Fibroblast of skin of back (primary cell): ENCODE measurements around the gene PCK1.

Experiments
- DNase-seq: peaks from one replicate; pipeline ENCODE4 v3.0.0-alpha.2; 2013

The PCK1 gene

DNA sequence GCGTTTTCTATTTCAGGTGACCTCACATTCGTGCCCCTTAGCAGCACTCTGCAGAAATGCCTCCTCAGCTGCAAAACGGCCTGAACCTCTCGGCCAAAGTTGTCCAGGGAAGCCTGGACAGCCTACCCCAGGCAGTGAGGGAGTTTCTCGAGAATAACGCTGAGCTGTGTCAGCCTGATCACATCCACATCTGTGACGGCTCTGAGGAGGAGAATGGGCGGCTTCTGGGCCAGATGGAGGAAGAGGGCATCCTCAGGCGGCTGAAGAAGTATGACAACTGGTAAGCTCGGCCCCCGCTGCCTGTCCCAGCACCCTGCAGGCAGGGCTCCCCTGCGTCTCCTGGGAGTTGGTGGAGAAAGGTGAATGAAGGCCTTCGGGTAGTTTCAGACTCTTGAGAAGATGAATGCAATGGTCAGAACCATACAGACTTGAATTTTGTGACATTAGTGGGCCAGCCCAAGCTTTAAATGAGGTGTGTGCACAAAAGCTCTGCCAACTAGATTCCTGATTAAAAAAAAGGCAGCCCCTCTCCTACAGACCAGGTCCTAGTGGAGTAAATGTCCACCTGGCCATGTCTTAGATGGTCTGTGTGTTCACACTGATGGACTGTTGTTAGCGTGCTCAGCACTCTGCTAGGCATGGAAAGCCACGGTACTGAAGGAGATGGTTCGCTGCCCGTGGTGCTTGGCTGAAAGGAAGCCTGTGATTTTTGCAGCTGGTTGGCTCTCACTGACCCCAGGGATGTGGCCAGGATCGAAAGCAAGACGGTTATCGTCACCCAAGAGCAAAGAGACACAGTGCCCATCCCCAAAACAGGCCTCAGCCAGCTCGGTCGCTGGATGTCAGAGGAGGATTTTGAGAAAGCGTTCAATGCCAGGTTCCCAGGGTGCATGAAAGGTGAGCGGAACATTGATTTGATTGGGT is 708 bp downstream of the PCK1 start:
- no peak for DNase-seq

DNA sequence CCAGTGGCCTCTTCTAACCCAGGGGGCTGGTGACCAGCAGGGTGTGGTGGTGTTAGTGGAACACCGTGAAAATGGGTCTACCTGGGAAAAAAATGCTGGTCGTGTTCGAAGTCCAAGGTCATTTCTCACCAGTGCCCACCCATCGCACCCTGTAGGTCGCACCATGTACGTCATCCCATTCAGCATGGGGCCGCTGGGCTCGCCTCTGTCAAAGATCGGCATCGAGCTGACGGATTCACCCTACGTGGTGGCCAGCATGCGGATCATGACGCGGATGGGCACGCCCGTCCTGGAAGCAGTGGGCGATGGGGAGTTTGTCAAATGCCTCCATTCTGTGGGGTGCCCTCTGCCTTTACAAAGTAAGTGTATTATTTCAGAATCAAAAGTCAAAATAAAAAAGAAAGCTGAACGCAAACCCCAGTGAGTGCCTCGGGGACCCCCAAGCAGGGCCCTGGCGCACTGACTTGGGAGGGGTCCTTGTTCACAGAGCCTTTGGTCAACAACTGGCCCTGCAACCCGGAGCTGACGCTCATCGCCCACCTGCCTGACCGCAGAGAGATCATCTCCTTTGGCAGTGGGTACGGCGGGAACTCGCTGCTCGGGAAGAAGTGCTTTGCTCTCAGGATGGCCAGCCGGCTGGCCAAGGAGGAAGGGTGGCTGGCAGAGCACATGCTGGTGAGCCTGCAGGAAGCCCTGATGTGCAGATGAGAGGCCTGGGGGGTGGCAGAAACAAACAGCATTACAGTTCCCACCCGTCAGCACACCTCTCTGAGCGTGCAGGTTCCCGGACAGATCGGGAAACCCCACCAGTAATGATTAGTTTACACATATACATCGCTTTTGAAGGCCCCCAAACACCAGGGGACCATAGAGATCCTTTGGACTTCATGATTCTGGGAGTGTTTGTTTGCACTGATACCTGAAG is 1.9 kb downstream of the PCK1 start:
- DNase-seq, result no peak

DNA sequence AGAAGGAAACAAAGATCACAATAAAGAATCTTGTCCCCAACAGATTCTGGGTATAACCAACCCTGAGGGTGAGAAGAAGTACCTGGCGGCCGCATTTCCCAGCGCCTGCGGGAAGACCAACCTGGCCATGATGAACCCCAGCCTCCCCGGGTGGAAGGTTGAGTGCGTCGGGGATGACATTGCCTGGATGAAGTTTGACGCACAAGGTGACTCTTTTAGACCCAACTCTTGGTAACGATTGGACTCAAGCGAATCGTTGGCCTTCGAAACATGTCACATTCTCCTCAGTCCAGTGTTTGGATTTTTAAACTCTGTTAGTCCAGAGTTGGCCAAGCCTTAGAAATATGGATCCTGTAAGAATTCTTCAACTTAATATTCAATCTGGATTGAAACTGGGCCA is 2.6 kb downstream of the PCK1 start:
- no peak for DNase-seq

DNA sequence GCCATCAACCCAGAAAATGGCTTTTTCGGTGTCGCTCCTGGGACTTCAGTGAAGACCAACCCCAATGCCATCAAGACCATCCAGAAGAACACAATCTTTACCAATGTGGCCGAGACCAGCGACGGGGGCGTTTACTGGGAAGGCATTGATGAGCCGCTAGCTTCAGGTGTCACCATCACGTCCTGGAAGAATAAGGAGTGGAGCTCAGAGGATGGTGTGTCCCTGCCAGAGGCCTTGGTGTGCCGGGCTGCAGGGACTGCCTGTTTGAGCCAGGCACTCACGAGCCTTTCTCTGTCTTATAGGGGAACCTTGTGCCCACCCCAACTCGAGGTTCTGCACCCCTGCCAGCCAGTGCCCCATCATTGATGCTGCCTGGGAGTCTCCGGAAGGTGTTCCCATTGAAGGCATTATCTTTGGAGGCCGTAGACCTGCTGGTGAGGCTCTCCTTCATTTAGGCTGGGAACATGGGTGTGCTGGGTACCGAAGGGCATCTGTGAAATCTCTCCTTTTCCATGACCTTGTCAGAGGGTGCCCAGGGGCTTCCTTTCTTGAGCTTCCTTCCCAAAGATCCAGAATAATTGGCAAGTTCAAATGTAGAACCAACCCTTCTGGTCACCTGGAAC is 3.4 kb downstream of the PCK1 start:
- no peak for DNase-seq

DNA sequence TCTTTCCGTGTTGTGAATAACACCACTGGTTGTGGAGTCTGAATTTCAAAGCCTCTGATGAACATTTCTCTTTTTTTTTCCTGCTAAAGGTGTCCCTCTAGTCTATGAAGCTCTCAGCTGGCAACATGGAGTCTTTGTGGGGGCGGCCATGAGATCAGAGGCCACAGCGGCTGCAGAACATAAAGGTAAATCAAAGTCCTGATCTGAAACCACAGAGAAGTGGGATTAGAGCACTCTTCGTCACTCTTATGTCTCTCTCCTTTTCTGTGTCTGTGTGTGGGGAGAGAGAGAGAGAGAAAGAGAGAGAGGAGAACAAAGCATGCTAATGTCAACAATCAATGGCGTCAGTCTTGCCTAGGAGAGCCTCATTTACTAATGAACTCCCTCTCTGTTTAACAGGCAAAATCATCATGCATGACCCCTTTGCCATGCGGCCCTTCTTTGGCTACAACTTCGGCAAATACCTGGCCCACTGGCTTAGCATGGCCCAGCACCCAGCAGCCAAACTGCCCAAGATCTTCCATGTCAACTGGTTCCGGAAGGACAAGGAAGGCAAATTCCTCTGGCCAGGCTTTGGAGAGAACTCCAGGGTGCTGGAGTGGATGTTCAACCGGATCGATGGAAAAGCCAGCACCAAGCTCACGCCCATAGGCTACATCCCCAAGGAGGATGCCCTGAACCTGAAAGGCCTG is 4.2 kb downstream of the PCK1 start:
- DNase-seq, result no peak

DNA sequence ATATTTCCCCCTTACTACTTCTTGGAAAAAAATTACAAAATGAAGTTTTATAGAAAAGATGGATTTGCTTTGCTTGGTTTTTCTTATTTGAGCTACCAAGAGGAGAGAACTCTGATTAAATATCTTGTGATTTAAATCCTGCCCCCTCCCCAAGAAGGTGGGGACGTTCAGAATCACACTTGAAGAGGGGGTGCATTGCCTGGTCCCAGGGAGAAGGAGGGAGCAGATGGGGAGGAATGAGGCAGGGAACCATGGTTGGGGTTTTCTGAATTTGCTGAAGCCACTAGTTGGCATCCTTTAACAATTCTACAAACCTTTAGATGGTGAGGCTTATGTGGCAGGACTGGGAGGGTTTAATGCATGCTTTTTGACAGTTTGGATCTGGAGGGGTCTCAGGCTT is 5.5 kb downstream of the PCK1 start:
- DNase-seq, result no peak

DNA sequence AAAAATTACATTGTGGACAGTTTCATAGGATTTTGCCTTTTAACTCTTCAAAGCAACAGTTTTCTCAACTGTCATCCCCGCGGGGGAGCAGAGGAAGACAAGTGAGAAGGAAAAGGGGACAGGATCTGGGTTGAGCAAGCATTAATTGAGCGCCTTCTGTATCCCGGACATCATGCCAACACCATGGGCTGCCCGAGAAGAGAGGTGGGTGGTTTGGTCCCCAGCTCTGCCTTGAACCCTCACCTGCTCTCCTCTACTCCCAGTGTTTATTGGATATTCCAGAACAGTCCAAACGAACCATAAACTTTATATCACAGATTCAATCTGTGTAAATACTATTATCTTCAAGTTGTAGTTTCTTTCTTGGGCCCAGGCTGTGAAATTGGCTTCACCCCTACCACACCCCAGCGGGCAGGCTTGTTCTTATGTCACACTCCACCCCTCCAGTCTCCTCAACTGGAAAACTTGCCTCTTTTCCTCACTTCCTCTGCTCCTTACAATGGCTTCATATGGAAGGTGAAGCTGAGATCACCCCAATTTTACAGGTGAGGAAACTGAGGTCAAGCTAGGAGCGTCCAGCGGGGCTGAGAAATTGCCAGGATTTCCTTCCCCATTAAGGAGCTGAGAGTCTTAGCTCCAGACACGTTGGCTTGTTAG is 6.0 kb downstream of the PCK1 start:
- no peak for DNase-seq

DNA sequence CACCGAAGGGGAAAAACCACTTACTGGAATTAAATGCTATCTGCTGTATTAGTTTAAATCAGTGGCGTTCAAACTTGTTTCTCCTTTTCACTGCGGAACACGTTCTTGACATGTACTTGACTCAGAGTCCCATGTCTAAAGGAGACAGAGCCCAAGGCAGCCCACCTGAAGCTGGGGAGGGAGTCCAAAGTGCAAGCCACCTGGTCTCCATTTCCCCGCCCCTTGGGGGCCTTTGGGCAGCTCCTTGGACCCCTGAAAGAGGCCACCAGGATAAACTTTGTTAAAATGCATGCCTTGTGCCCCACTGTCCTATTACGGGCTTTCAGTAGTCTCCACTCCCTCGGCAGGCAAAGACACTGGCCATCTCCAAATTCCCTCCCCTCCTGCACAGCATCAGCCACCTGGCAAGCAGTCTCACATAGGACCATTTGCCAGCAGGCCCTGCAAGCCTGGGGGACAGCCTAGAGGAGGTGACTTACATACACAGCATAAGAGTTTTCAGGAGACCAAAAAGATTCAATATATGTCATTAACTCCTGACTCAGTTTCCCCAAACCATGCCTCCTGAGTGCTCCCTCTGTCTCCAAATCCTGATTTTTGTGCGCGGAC is 6.7 kb downstream of the PCK1 start:
- no peak for DNase-seq

DNA sequence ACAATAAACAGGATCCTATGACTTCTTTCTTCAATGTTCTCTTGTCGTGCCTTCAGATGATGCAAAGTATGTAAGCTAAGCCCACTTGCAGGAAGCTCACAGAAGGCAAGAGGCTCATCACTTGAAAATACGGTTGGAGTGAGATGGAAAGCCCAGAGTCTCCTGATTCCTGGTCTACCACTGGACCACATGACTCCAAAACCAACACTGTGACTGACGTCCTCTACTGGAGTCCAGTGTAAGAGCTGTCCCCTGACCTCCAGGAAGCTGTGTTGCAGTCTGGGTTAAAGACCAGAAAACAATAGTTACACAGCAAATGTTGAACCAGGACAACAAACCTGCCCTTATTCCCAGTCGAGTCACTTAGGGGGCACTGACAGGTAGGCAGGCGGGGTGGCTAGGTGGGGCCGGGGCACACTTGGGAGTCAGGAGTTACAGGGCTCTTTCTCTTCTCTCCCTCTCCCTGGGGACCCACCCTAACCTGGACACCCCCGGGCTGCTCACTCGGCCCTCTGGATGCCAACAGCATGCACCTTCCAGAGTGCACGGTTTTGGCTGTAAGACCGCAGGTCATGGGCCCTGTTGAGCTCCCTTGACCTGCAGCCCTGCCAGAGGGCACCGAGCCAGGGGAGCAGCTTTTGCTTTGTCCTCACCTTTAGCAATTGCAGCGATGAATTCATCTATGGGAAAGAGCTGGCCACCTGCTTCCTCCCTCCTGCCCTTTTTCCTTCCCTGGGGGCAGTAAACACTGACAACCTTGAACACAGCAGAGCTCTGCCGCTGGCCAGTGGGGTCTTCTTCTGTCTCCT is 7.4 kb downstream of the PCK1 start:
- DNase-seq, result no peak

DNA sequence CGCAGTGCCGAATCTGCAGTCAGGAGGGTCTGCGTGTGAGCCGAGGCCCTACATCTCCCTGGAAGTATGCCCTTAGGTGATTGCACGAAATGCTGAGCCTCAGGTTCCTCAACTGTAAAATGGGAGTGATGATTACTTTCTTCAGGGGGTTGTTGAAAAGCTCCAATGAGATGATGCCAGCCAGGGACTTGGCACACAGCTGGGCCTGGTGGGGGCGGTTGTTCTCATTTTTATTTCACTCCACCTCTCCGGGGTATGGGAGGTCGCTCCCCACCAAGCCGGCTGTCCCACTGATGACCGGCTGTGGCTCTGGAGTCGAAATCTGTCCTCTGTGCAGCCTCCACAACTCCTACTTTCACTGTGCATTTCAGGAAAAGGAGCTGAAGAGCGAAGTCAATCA is 8.1 kb downstream of the PCK1 start:
- no peak for DNase-seq

DNA sequence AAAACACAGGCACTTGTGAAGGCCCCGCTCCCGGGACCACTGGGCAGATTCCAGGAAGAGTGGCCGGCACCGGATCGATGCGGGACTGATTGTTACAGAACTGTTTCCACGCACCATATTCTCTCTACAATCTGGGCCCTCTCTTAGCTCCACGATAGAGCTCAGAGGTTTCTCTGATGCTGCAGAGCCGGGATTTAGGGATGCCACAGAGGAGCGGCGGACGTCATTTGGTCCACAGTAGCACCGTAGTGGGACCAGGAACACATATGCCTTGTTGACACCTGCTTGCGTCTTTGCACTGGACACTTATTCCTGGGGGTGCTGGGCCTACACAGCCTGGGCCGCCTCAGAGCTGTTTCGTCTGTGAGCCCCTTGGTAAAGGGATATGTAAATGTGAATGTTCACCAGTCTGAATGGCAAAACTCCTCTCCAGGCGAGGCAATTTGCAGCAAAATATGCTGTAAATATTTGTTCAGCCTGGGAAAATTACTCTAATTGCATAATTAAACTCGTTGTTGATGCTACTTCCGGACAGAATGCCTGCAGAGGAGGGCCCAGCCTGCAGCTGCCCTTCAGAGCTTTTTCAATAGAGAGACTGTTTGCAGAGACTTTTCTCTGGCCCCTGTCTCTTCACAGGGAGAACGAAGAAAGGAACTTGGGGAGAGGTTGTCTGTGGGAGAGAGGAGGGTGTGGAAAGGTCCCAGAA is 9.4 kb downstream of the PCK1 start:
- DNase-seq, result no peak

DNA sequence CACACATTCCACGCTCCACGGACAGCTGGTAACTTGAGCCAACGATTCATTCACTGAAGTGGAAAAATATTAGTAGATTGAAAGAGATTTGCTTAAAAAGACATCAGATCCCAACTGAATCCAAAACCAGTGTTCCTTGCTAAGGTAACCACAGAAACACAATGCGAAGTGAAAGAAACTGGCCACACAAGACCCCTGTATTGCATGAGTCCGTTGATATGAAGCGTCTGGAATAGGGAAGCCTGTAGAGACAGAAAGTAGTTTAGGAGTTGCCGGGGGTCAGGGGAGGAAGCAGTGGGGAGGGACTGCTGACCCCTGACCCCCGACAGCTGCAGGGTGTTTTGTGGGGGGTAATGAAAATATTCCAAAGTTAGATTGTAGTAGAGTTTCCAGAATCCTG is 10.0 kb downstream of the PCK1 start:
- no peak for DNase-seq

DNA sequence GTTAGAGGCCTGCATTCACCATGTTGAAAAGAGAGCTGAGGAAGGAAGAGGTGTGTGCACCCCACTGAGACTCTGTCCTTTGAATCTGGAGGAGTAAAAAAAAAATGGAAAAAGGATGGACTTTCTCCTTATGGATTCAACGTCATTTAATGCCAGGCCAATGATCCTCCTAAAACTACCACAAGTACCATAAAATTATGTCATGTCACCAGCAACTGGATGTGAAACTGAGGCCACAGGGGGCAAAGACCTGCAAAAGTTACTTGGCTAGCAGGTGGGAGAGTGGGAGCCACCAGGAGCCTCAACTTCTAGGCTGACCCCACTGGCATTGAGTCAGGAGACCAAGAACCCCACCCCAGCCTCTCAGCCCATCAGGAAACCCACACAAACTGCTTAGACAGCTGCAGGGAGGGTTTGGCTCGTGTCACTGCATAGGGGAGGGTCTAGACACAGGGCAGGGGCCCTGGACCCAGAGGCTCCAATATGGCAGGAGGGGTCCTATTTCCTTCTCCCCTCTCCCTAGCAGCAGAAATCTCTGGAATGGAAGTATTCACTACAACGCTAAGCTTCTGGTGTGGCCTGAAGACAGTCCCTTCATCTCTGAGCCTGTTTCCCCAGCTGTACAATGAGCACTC is 11.0 kb downstream of the PCK1 start:
- no peak for DNase-seq

DNA sequence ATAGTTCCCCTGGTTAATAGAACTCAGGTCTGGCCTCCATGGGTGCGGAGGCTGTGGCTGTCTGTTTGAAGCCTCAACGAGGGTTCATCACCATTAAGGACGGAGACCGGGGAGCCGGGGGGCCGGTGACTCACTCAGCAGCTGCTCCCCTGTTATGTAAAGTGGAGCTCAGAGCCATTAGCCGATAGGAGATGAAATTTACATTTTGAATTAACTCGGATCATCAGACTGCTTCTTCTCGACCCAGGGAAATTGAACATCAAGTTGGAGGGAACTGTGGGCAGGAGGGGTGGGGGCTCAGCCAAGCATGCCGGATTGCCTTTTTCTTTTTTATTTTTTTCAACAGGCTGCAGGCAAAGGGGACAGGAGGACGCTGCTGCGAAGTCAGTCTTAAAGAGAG is 12.3 kb downstream of the PCK1 start:
- no peak for DNase-seq

DNA sequence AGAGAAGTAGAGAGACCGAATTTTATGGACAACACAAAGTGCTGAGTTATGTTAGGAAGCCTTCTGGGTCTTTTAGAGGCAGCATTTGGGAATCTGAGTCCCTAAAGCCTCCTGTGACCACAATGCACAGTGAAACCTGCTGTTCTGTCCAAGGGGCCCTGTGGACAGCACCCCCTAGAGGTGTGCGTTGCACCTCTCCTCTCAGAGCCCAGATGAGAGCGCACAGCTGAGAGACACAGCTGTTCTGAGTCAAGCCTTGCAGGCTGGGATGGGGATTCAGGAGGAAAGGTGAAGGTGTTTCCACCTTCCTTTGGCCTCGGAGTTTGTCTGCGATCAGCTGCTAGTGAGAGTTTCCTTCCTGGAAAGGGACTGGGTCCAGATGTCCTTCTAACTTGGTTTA is 13.0 kb downstream of the PCK1 start:
- no peak for DNase-seq

DNA sequence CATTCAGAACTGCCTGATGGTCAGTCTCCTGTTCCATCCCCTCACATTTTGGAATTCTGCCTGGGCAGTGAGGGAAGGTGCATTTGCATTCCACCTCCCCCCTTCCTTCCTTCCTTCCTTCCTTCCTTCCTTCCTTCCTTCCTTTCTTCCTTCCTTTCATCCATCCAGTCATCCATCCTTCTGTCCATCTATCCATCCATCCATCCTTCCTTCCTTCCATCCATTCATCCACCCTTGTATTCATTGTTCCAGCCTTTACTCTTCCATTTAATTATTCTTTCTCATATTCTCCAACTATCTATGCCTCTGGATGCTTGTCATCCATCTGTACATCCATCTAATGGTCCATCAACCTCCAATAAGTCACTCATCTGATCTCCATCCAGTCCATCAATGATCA is 14.0 kb downstream of the PCK1 start:
- no peak for DNase-seq

DNA sequence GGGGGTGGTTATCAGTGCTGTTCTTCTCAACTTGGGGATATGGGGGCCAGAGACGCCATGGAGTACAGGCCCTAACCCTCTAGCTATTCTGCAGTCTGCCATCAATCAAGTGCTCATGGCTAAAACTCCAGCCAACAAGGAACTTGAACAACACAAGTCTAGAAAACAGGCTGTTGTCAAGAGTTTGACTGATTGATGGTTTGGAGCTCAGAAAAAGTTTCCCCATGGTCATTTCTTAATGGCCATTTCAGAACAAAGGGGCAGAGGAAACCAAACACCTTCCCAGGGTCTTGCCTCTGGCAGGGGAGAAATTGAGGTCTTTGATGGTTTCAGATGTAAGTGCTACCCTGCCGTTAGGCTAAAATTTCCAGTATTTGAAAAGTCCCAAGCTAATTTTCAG is 15.1 kb downstream of the PCK1 start:
- no peak for DNase-seq

DNA sequence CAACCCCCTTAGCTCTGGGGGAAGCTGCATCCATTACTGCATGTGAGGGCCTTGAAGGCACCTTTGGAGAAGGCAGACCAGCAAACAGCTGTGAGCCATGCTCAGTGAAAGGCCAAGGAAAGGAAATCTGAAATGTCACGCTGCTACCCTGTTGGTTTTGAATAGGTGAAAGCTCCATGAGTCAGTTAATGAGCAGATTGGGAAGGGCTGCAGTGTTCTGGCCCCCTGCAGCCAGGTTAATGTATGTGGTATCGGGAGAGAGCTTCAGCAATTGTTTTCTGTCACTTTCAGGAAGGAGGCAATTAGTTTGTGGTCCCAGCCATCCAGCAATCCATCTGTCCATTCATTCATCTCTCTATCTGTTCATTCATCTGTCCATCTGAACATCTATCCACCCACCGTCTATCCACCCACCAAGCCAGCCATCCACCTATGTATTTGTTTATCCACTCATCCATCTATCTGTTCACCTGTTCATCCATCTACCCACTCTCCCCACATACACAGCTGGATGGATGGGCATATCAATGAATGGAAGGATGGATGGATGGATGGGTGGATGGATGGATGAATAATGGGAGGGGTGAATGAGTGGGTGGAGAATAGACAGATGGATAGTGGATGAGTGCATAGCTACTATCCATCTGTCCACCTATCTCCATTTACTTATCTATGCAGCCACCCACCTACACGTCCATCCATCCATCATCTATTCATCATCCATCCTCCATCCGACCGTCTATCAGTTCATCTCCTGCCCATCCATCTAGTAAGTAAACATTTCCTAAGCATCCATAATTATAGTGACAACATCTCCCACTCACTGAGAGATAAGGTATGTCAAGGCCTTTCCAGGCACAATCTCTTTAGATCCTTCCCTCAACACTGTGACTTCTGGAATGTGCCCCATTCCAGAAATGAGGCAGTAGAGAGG is 16.0 kb downstream of the PCK1 start:
- no peak for DNase-seq
